Measurements from ENCODE around the gene GMDS.

Gene GMDS

GRCh38 chr6:1802491-1803395 is 442.7 kb downstream of the GMDS start:
- H3K27ac ChIP-seq, result no peak overlapping the region
- H2AFZ ChIP-seq (ENCODE audit: low read depth), result no peak overlapping the region
- no peak overlapping the region for H3K4me2 ChIP-seq
- no peak for TF ChIP-seq CTCF (conservative IDR thresholded peaks at IDR 0.05; ENCODE audit: low read depth, low read length)
- H4K20me1 ChIP-seq (ENCODE audit: insufficient read depth), result no peaks in the 10 kb centered on the region
- H3K9ac ChIP-seq, result no peak overlapping the region
- no peaks in the 10 kb centered on the region for H3K36me3 ChIP-seq (ENCODE audit: insufficient read depth)
- H3K27me3 ChIP-seq (ENCODE audit: insufficient read depth, low read depth), result no peaks in the 10 kb centered on the region
- H3K79me2 ChIP-seq (ENCODE audit: insufficient read depth, low read depth), result no peaks in the 10 kb centered on the region
- H3K4me1 ChIP-seq (ENCODE audit: low read depth, poor library complexity, severe bottlenecking), result peaks cover 10% of the 10 kb centered on the region
- no peak overlapping the region for H3K4me3 ChIP-seq (IDR thresholded peaks at IDR 0.05; ENCODE audit: insufficient read depth, low read depth, low read length)

DNA sequence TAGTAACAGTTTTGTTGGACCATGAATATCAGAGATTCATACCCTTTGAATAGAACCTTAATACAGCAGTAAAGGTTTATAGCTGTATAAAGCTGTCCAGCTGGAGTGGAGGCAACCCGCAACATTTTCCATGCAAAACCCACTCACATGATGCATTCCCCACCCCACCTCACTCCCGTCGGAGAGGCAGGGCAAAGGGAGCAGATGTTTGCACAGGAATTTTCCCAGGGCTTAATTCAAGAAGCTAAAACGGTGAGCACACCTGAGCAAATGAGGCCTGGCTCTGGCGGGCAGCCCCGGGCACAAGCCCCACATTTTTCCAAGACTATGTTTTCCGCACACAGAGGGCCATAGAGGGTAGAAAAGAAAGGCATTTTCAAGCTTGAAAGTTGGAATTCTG is 444.0 kb downstream of the GMDS start:
- Histone ChIP-seq H4K20me1 (ENCODE audit: insufficient read depth) (no peaks in the 10 kb centered on the region), H2AFZ (ENCODE audit: low read depth) (no peak overlapping the region), H3K27ac (no peak overlapping the region), H3K4me3 (IDR thresholded peaks at IDR 0.05; ENCODE audit: insufficient read depth, low read depth, low read length) (no peak overlapping the region), H3K27me3 (ENCODE audit: insufficient read depth, low read depth) (no peaks in the 10 kb centered on the region), H3K4me1 (ENCODE audit: low read depth, poor library complexity, severe bottlenecking) (peaks cover 23% of the 10 kb centered on the region), H3K4me2 (no peak overlapping the region), H3K36me3 (ENCODE audit: insufficient read depth) (no peaks in the 10 kb centered on the region), H3K9ac (no peak overlapping the region), H3K79me2 (ENCODE audit: insufficient read depth, low read depth) (no peaks in the 10 kb centered on the region)
- no peak for TF ChIP-seq CTCF (conservative IDR thresholded peaks at IDR 0.05; ENCODE audit: low read depth, low read length)

DNA sequence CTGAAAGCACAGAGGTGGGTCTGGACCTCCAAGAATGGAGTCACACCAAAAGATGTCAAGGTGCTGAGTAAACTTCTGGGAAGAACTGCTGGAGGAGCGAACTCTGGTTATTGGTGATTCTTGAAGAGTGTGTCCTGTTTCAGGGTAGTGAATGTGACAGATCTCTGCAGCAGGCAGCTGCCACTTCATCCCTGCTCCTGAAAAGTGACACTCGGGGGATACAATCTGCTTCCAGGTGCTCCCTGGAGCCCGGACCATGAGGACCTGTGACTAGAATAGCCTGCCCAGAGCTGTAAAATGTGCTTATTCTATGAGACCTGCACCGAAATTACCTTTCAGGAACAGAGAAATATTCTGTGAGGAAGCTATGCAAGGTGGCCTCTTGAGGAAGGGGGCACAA is 444.6 kb downstream of the GMDS start:
- H3K79me2 ChIP-seq (ENCODE audit: insufficient read depth, low read depth), result no peaks in the 10 kb centered on the region
- no peak overlapping the region for H2AFZ ChIP-seq (ENCODE audit: low read depth)
- H3K4me2 ChIP-seq, result no peak overlapping the region
- no peak overlapping the region for H3K27ac ChIP-seq
- no peak for TF ChIP-seq CTCF (conservative IDR thresholded peaks at IDR 0.05; ENCODE audit: low read depth, low read length)
- no peak overlapping the region for H3K4me3 ChIP-seq (IDR thresholded peaks at IDR 0.05; ENCODE audit: insufficient read depth, low read depth, low read length)
- H3K9ac ChIP-seq, result no peak overlapping the region
- no peaks in the 10 kb centered on the region for H3K36me3 ChIP-seq (ENCODE audit: insufficient read depth)
- H3K4me1 ChIP-seq (ENCODE audit: low read depth, poor library complexity, severe bottlenecking), result peaks cover 29% of the 10 kb centered on the region
- no peaks in the 10 kb centered on the region for H4K20me1 ChIP-seq (ENCODE audit: insufficient read depth)
- no peaks in the 10 kb centered on the region for H3K27me3 ChIP-seq (ENCODE audit: insufficient read depth, low read depth)

GRCh38 chr6:1798965-1799325 is 446.5 kb downstream of the GMDS start:
- H2AFZ ChIP-seq (ENCODE audit: low read depth), result no peak overlapping the region
- no peaks in the 10 kb centered on the region for H3K79me2 ChIP-seq (ENCODE audit: insufficient read depth, low read depth)
- no peak overlapping the region for H3K4me2 ChIP-seq
- H3K4me3 ChIP-seq (IDR thresholded peaks at IDR 0.05; ENCODE audit: insufficient read depth, low read depth, low read length), result no peak overlapping the region
- no peak overlapping the region for H3K9ac ChIP-seq
- no peak overlapping the region for H3K27ac ChIP-seq
- no peaks in the 10 kb centered on the region for H3K36me3 ChIP-seq (ENCODE audit: insufficient read depth)
- H4K20me1 ChIP-seq (ENCODE audit: insufficient read depth), result no peaks in the 10 kb centered on the region
- TF ChIP-seq CTCF (conservative IDR thresholded peaks at IDR 0.05; ENCODE audit: low read depth, low read length), result no peak
- H3K4me1 ChIP-seq (ENCODE audit: low read depth, poor library complexity, severe bottlenecking), result peaks cover 37% of the 10 kb centered on the region
- no peaks in the 10 kb centered on the region for H3K27me3 ChIP-seq (ENCODE audit: insufficient read depth, low read depth)

Measured in KMS-11 (cell line).